Activated naive CD4-positive, alpha-beta T cell treated with anti-CD3 and anti-CD28 coated beads for 36 hours (primary cell): ENCODE measurements around the gene PCNX1. TPM values are rescaled to one million over a fixed set of nuclear protein-coding genes. Genes with fewer than 3 reads are reported as not detected.

Experiments
- CTCF ChIA-PET: fragments of 350-600 bp; sonication (Branson Sonifier 250); formaldehyde crosslinking; loops from one replicate; lab custom pipeline; 2021; ENCODE audit warnings: antibody characterized with exemption; lab: Charles Lee
- DNase-seq: peaks from one replicate; pipeline ENCODE4 v3.0.0-alpha.2; 2020
- H3K27ac Mint-ChIP-seq: one replicate; pipeline ENCODE4 v1.8.0; 2021; ENCODE audit warnings: mild to moderate bottlenecking, mixed read lengths
- H3K27me3 Mint-ChIP-seq: one replicate; pipeline ENCODE4 v1.8.0; 2021; ENCODE audit warnings: low read depth, mixed read lengths
- H3K36me3 Mint-ChIP-seq: one replicate; pipeline ENCODE4 v1.8.0; 2021; ENCODE audit warnings: low read depth, mixed read lengths
- H3K4me1 Mint-ChIP-seq: one replicate; pipeline ENCODE4 v1.8.0; 2021; ENCODE audit warnings: low read depth, mixed read lengths
- H3K4me3 Mint-ChIP-seq: one replicate; pipeline ENCODE4 v1.8.0; 2021; ENCODE audit warnings: mild to moderate bottlenecking, moderate library complexity, mixed read lengths
- H3K9me3 Mint-ChIP-seq: one replicate; pipeline ENCODE4 v1.8.0; 2021; ENCODE audit warnings: mixed read lengths
- intact Hi-C: fragments of 100-400 bp; cut with micrococcal nuclease; formaldehyde crosslinking; loops from one replicate; pipeline ENCODE4 v1.15.1; 2023
- total RNA-seq, 2 experiments: library from RNA; stranded (reverse); gene quantifications; one replicate each; pipeline ENCODE4 v1.2.3, GENCODE V29; 2021

Gene PCNX1
- total RNA-seq, 2 experiments from 2014 or later: 51.9 to 63.1 TPM

DNA sequence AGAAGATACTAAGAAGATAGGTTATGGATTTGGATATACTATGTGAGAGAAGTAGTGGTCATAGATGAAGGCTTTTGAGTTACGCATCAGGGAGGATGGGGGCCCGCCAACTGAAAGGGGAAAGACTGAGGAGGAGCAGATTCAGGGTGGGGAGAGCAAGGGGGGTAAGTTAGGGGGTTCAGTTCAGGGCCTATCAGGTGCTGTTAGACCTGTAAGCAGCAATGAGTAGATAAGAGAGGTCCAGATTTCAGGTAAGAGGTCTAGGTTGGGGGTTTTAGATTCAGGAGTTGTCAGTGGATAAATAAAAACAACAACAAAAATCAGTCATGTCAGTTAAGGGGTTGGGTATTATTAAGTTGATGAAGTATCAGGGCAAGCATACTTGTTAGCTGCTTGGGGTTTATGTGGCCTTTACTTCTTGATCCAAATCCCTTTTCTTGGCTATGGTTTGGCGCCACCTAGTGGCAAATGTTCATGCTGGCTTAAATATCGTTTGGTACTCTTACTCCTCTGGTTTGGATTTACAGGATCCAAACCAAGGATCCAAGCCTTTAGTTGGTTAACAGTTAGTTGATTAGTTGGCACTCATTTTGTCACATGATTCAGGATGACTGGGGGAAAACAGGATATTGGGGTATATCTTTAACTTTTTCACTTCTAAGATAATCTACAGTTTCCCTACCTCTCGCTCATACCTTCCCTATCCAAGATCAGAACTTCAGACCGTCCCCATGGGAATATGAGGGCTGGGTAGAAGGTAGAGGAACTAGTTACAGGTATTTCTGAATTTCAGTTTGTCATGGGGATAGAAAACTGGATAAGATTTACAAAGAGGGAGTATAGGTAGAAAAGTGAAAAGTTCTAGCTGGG is 65.1 kb downstream of the PCNX1 start:
- Mint-ChIP-seq H3K4me3 (no peak overlapping the region), H3K4me1 (peaks cover 30% of the 10 kb centered on the region), H3K36me3 (peaks cover 9% of the 10 kb centered on the region), H3K9me3 (no peaks in the 10 kb centered on the region), H3K27ac (peak overlapping the region; percentile 33), H3K27me3 (no peaks in the 10 kb centered on the region)
- DNase-seq: peak; percentile 95
- intact Hi-C loops: loop anchor here (1.0 to 10.0 kb wide), 8 partner anchors 16 to 350 kb away; partner anchors contain the start of gene PCNX1
- CTCF ChIA-PET: interaction anchor here (0.5 to 2.9 kb wide), 18 partner anchors 9 to 163 kb away, joined by 3 to 23 read pairs (median 4); partner anchors contain the start of gene PCNX1

DNA sequence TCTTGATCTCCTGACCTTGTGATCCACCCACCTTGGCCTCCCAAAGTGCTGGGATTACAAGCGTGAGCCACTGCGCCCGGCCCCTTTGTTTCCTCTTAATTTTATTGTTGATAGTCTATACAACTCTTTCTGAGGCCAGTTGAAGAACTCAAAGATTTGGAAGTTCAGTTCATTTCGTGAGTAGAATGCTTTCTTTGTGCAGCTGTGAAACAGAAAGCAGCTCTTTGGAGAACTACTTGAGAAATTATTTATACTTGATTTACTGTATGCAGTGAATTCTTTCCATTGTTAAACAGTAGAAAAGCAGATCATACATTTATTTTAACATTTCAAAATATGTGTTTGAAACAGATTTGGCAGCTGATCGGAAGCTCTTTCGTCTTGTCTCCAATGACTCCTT is 69.3 kb downstream of the PCNX1 start:
- Mint-ChIP-seq H3K27ac (no peak overlapping the region), H3K9me3 (no peaks in the 10 kb centered on the region), H3K36me3 (peaks cover 14% of the 10 kb centered on the region), H3K27me3 (no peaks in the 10 kb centered on the region), H3K4me1 (peaks cover 38% of the 10 kb centered on the region), H3K4me3 (no peak overlapping the region)
- no peak for DNase-seq
- CTCF ChIA-PET: interaction anchor here (1.4 to 2.2 kb wide), 4 partner anchors 66 to 159 kb away, joined by 3 to 14 read pairs (median 7); partner anchors contain the start of gene PCNX1
- intact Hi-C loops: loop anchor here (10.0 kb wide), 1 partner anchor 262 kb away; no protein-coding TSS in a partner anchor

DNA sequence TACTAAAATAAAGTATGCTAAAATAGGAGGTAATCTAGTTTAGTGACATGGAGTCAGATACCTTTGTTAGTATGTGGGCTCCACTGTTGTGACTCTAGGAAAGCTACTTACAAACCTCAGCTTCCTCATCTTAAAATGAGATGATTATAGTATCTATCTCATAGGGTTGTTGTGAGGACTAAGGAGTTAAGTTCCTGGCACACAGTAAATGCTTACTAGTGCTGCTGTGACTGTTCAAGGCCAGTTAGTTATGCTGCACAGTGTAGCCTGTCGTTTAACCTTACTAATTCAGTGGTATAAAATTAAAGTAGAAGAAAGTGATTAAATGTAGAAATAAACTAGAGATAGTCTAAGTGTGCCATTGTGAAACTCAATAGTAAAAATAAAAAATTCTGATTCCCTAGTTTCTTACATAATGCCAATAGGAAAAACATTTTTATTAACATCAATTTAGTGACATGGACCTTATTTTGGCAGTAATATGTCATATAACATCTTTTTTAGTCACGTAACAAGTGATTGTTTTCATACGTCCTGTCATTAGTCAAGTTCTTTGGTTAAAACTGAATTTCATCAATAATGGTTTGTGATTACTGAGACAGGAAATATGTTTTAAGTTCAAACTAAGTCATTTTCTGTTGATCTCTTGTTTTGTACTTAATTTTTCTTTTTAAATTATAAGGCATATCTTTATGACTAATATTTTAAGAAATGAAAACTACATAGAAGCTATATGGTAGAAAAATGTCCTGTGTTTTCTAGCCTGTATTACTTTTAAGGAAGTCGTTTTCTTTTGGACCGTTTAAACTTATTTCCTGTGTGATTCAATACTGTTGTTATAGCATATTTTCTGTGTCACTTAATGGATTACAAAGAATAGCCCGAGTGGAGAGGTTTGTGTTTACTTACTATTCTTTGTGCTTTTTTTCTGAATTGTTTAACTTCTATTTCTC is 74.0 kb downstream of the PCNX1 start:
- no peaks in the 10 kb centered on the region for H3K9me3 Mint-ChIP-seq
- DNase-seq: no peak
- peak overlapping the region; percentile 3 for H3K4me3 Mint-ChIP-seq
- H3K36me3 Mint-ChIP-seq: peaks cover 9% of the 10 kb centered on the region
- H3K27me3 Mint-ChIP-seq: no peaks in the 10 kb centered on the region
- H3K4me1 Mint-ChIP-seq: peaks cover 38% of the 10 kb centered on the region
- H3K27ac Mint-ChIP-seq: peak overlapping the region; percentile 77
- CTCF ChIA-PET: interaction anchor here (0.6 to 1.4 kb wide), 5 partner anchors 8 to 164 kb away, joined by 3 to 8 read pairs (median 3); no protein-coding TSS in a partner anchor
- intact Hi-C loops: loop anchor here (2.0 kb wide), 1 partner anchor 18 kb away; no protein-coding TSS in a partner anchor

DNA sequence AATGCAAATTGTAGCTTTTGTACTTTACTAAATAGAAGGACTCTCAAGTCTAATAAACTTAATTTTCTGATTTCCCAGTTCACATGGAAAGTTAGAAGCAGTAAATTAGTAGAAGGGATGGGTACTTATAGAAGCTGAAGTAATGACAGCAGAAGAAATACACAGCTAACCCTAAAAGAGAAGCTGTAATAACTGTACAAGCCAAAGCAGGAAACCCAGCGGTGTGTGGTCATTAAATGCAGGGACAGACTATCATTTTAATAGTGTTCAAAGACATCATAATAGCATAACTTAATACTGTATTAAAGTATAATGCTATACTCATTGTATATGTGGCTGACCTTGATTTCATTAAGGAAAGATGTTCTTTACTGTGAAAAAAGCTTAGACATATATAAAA is 74.9 kb downstream of the PCNX1 start:
- intact Hi-C loops: no loop called here
- Mint-ChIP-seq H3K4me3 (no peak overlapping the region), H3K27ac (peak overlapping the region; percentile 77)

GRCh38 chr14:70987041-70987440 is 79.8 kb downstream of the PCNX1 start:
- Mint-ChIP-seq H3K4me1 (peaks cover 32% of the 10 kb centered on the region), H3K9me3 (no peaks in the 10 kb centered on the region), H3K27ac (no peak overlapping the region), H3K4me3 (no peak overlapping the region), H3K36me3 (peaks cover 2% of the 10 kb centered on the region), H3K27me3 (no peaks in the 10 kb centered on the region)
- intact Hi-C loops: no loop called here
- DNase-seq: no peak
- CTCF ChIA-PET: interaction anchor here (0.7 kb wide), 1 partner anchor 9 kb away, joined by 3 read pairs; no protein-coding TSS in a partner anchor

More for the DNA sequence above, 74.9 kb downstream of the PCNX1 start:
- H3K9me3 Mint-ChIP-seq: no peaks in the 10 kb centered on the region
- no peaks in the 10 kb centered on the region for H3K27me3 Mint-ChIP-seq
- no peak for DNase-seq
- H3K4me1 Mint-ChIP-seq: peaks cover 39% of the 10 kb centered on the region
- peaks cover 6% of the 10 kb centered on the region for H3K36me3 Mint-ChIP-seq
- CTCF ChIA-PET: interaction anchor here (1.2 to 1.4 kb wide), 2 partner anchors 27 to 68 kb away, joined by 3 to 4 read pairs; no protein-coding TSS in a partner anchor

DNA sequence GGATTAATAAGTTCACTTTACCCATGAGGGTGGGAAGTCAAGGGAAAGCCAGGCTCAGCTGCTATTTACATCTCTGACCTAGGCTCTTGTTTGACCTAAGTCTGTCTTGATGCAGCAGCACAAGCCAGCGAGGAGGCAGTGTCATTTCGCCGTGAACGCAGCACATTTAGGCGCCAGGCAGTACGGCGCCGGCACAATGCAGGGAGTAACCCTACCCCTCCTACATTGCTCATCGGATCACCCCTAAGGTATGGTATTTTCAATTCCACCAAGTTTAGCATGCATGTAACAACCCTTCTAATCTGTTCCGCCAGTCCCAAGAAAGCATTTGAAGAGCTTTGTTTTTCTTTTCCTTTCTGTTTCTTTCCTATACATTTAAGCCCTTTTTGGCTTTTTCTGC is 81.2 kb downstream of the PCNX1 start:
- H3K27ac Mint-ChIP-seq: peak overlapping the region; percentile 4
- CTCF ChIA-PET: interaction anchor here (0.5 to 1.1 kb wide), 2 partner anchors 11 to 62 kb away, joined by 3 to 4 read pairs; no protein-coding TSS in a partner anchor
- peak; percentile 24 for DNase-seq
- H3K36me3 Mint-ChIP-seq: peaks cover 3% of the 10 kb centered on the region
- H3K27me3 Mint-ChIP-seq: no peaks in the 10 kb centered on the region
- intact Hi-C loops: no loop called here
- H3K4me1 Mint-ChIP-seq: peaks cover 23% of the 10 kb centered on the region
- H3K9me3 Mint-ChIP-seq: no peaks in the 10 kb centered on the region
- H3K4me3 Mint-ChIP-seq: peak overlapping the region; percentile 44

DNA sequence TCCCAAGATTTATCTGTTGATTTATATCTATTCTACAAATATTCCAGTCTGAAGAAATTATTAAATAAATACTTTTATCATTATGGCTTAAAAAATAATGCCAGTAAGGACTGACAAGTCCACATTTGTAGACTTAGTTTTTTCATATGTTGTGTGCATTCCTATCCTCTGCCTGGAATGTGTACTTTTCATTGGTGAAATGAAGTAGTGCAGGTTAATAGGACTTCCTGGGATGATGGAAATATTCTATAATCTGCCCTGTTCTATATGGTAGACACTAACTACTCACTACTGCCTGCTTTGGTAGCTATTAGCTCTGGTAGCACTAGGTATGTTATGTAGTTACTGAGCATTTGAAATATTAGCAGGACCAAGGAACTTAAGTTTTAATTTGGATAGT is 86.7 kb downstream of the PCNX1 start:
- peaks cover 41% of the 10 kb centered on the region for H3K4me1 Mint-ChIP-seq
- peaks cover 12% of the 10 kb centered on the region for H3K36me3 Mint-ChIP-seq
- no peak overlapping the region for H3K27ac Mint-ChIP-seq
- no peak for DNase-seq
- intact Hi-C loops: no loop called here
- CTCF ChIA-PET: no interaction called here
- no peaks in the 10 kb centered on the region for H3K27me3 Mint-ChIP-seq
- H3K9me3 Mint-ChIP-seq: no peaks in the 10 kb centered on the region
- H3K4me3 Mint-ChIP-seq: no peak overlapping the region

DNA sequence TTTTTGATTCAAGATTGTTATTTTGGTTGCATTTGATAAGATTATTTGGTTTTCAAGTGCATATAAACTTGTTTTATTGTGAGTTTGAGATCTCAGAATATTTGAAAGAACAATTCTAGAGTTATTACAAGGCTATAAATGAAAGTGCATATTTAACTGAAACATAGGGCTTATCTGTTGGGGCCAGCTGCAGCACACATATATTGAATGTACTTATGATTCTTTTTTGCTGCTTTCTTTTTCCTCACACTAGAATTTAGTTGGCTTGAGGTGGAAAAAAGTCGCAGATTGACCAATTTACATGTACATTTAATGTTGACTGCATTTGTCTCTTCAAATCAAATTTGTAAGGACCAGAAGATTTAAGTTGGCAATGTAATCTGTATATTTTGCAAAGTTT is 88.0 kb downstream of the PCNX1 start:
- Mint-ChIP-seq H3K27me3 (no peaks in the 10 kb centered on the region), H3K36me3 (peaks cover 12% of the 10 kb centered on the region), H3K9me3 (no peaks in the 10 kb centered on the region), H3K4me1 (peaks cover 48% of the 10 kb centered on the region), H3K4me3 (no peak overlapping the region), H3K27ac (no peak overlapping the region)
- CTCF ChIA-PET: no interaction called here
- intact Hi-C loops: no loop called here
- DNase-seq: no peak

GRCh38 chr14:70995671-70996070 is 88.4 kb downstream of the PCNX1 start:
- no peaks in the 10 kb centered on the region for H3K27me3 Mint-ChIP-seq
- H3K4me3 Mint-ChIP-seq: no peak overlapping the region
- H3K27ac Mint-ChIP-seq: no peak overlapping the region
- intact Hi-C loops: no loop called here
- no peak for DNase-seq
- no peaks in the 10 kb centered on the region for H3K9me3 Mint-ChIP-seq
- CTCF ChIA-PET: no interaction called here
- H3K4me1 Mint-ChIP-seq: peaks cover 49% of the 10 kb centered on the region
- peaks cover 12% of the 10 kb centered on the region for H3K36me3 Mint-ChIP-seq

GRCh38 chr14:70999117-70999516 is 91.9 kb downstream of the PCNX1 start:
- Mint-ChIP-seq H3K9me3 (no peaks in the 10 kb centered on the region), H3K27ac (peak overlapping the region; percentile 85), H3K27me3 (no peaks in the 10 kb centered on the region), H3K4me1 (peaks cover 73% of the 10 kb centered on the region), H3K4me3 (no peak overlapping the region), H3K36me3 (peaks cover 29% of the 10 kb centered on the region)
- no peak for DNase-seq
- CTCF ChIA-PET: interaction anchor here (0.6 to 1.1 kb wide), 5 partner anchors 10 to 97 kb away, joined by 3 to 4 read pairs (median 3); no protein-coding TSS in a partner anchor
- intact Hi-C loops: loop anchor here (2.0 kb wide), 2 partner anchors 18 to 64 kb away; no protein-coding TSS in a partner anchor

DNA sequence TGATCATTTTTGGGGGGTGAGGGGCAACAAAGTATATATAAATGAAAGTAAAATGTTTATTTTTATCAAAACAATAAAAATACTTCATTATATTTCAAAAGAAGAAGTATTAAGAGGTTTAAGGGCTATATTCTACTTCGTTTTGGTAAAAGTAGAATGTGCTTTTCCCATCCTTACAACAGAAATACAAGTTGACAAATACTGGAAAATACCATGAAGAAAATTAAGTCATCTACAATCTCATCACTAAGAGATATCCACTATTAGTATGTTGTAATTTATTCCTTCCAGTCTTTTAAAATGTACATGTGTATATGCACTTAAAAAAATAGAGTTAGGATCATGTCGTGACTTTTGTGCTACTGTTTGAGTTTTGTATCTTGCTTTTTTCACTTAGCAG is 92.8 kb downstream of the PCNX1 start:
- Mint-ChIP-seq H3K9me3 (no peaks in the 10 kb centered on the region), H3K4me3 (no peak overlapping the region), H3K27ac (peak overlapping the region; percentile 85), H3K4me1 (peaks cover 82% of the 10 kb centered on the region), H3K27me3 (no peaks in the 10 kb centered on the region), H3K36me3 (peaks cover 35% of the 10 kb centered on the region)
- intact Hi-C loops: no loop called here
- no peak for DNase-seq
- CTCF ChIA-PET: interaction anchor here (1.1 kb wide), 1 partner anchor 11 kb away, joined by 3 read pairs; no protein-coding TSS in a partner anchor
